NCI-H82 (cell line): ENCODE results near the gene AP1M2.

Experiments
- DNase-seq: peaks from one replicate; lab custom pipeline; 2025; lab: John Stamatoyannopoulos, UW

AP1M2 gene

GRCh38 chr19:10587022-10587838 is at the start of gene AP1M2:
Gene AP1M2 (minus strand): TSS chr19:10587312. CDS start chr19:10587231, 81 bp downstream.
- DNase-seq = no peak

- no peak for DNase-seq
These were observed 49.3 kb upstream of the AP1M2 start for GRCh38 chr19:10636304-10636972.

- DNase-seq = no peak
These were observed 47.9 kb upstream of the AP1M2 start for GRCh38 chr19:10634963-10635362.

- DNase-seq = no peak
These were observed 47.3 kb upstream of the AP1M2 start for GRCh38 chr19:10634430-10634829.

- DNase-seq = peak; percentile 41
These were observed 44.8 kb upstream of the AP1M2 start for GRCh38 chr19:10631874-10632273.

- no peak for DNase-seq
These were observed 38.6 kb upstream of the AP1M2 start for GRCh38 chr19:10625762-10626138.

GRCh38 chr19:10625003-10625761 is 38.1 kb upstream of the AP1M2 start, which contains the start of gene SLC44A2:
Gene SLC44A2 (plus strand): TSS chr19:10625553. CDS start chr19:10625634, 81 bp downstream.
- DNase-seq = peak; percentile 18

GRCh38 chr19:10624585-10624984 is 37.5 kb upstream of the AP1M2 start:
- no peak for DNase-seq

GRCh38 chr19:10621966-10622365 is 34.9 kb upstream of the AP1M2 start:
- no peak for DNase-seq

GRCh38 chr19:10620786-10621185 is 33.7 kb upstream of the AP1M2 start:
- DNase-seq = no peak

- DNase-seq = no peak
These were observed 31.7 kb upstream of the AP1M2 start for GRCh38 chr19:10618846-10619245.

- no peak for DNase-seq
These were observed 30.5 kb upstream of the AP1M2 start for GRCh38 chr19:10617409-10618121.

GRCh38 chr19:10615429-10616023 is 28.4 kb upstream of the AP1M2 start:
- no peak for DNase-seq

- no peak for DNase-seq
These were observed 25.5 kb upstream of the AP1M2 start for GRCh38 chr19:10612499-10613119.

GRCh38 chr19:10611907-10612306 is 24.8 kb upstream of the AP1M2 start:
- peak; percentile 77 for DNase-seq

GRCh38 chr19:10604460-10604980 is 17.4 kb upstream of the AP1M2 start:
- DNase-seq = no peak

- DNase-seq = no peak
These were observed 16.9 kb upstream of the AP1M2 start for GRCh38 chr19:10603873-10604459.

- no peak for DNase-seq
These were observed 16.2 kb upstream of the AP1M2 start for GRCh38 chr19:10603084-10603872.

- peak; percentile 80 for DNase-seq
These were observed 15.4 kb upstream of the AP1M2 start for GRCh38 chr19:10602330-10603083.
